Posterior cingulate gyrus (tissue), 11 donors: Measurements from ENCODE around the gene ABCC4.

Experiments used
- DNase-seq, 10 donors: peaks; one replicate each; pipeline versions ENCODE4 v3.0.0 to v3.0.0-alpha.2; 2020 to 2021; ENCODE audit warnings: mixed read lengths in 3 of 10
- intact Hi-C: fragments of 100-400 bp; cut with DNase I; formaldehyde crosslinking; loops from one replicate; pipeline ENCODE4 v1.15.1; 2023

The ABCC4 gene

GRCh38 chr13:95236774-95237173, 64.5 kb downstream of the ABCC4 start:
- intact Hi-C loops: no loop called here
- DNase-seq: no peak

GRCh38 chr13:95235974-95236373, 65.3 kb downstream of the ABCC4 start:
- DNase-seq: no peak
- intact Hi-C loops: no loop called here

- no peak for DNase-seq
Measured at GRCh38 chr13:95235199-95235756, 66.0 kb downstream of the ABCC4 start.

GRCh38 chr13:95234242-95234641, 67.0 kb downstream of the ABCC4 start:
- intact Hi-C loops: no loop called here
- DNase-seq: no peak

More at GRCh38 chr13:95235199-95235756, 66.0 kb downstream of the ABCC4 start:
- intact Hi-C loops: no loop called here

GRCh38 chr13:95233026-95233635, 68.1 kb downstream of the ABCC4 start:
- DNase-seq: no peak
- intact Hi-C loops: no loop called here

- DNase-seq: no peak
- intact Hi-C loops: no loop called here
Measured at GRCh38 chr13:95231393-95231792, 69.9 kb downstream of the ABCC4 start.

- intact Hi-C loops: no loop called here
- no peak for DNase-seq
Measured at GRCh38 chr13:95229855-95230254, 71.4 kb downstream of the ABCC4 start.

GRCh38 chr13:95228130-95228529, 73.1 kb downstream of the ABCC4 start:
- intact Hi-C loops: no loop called here
- DNase-seq: no peak

- DNase-seq: no peak
- intact Hi-C loops: no loop called here
Measured at GRCh38 chr13:95226932-95227695, 74.1 kb downstream of the ABCC4 start.

GRCh38 chr13:95226476-95226875, 74.8 kb downstream of the ABCC4 start:
- intact Hi-C loops: no loop called here
- DNase-seq: no peak

GRCh38 chr13:95226050-95226449, 75.2 kb downstream of the ABCC4 start:
- intact Hi-C loops: no loop called here
- no peak for DNase-seq

GRCh38 chr13:95224064-95224463, 77.2 kb downstream of the ABCC4 start:
- no peak for DNase-seq
- intact Hi-C loops: no loop called here

GRCh38 chr13:95222733-95223018, 78.6 kb downstream of the ABCC4 start:
- intact Hi-C loops: no loop called here
- DNase-seq: no peak

- no peak for DNase-seq
Measured at GRCh38 chr13:95221971-95222732, 79.1 kb downstream of the ABCC4 start.

GRCh38 chr13:95220611-95221010, 80.6 kb downstream of the ABCC4 start:
- intact Hi-C loops: no loop called here
- DNase-seq: no peak

More at GRCh38 chr13:95221971-95222732, 79.1 kb downstream of the ABCC4 start:
- intact Hi-C loops: no loop called here

- DNase-seq: no peak
- intact Hi-C loops: no loop called here
Measured at GRCh38 chr13:95217920-95218830, 83.1 kb downstream of the ABCC4 start.

- intact Hi-C loops: no loop called here
- no peak for DNase-seq
Measured at GRCh38 chr13:95216182-95216581, 85.1 kb downstream of the ABCC4 start.

GRCh38 chr13:95212983-95213850, 88.0 kb downstream of the ABCC4 start:
- DNase-seq: no peak
- intact Hi-C loops: no loop called here

- no peak for DNase-seq
Measured at GRCh38 chr13:95209109-95209508, 92.1 kb downstream of the ABCC4 start.

More at GRCh38 chr13:95209109-95209508, 92.1 kb downstream of the ABCC4 start:
- intact Hi-C loops: no loop called here
